Stimulated activated CD8-positive, alpha-beta memory T cell treated with anti-CD3 and anti-CD28 coated beads, Interleukin-4, amount 100 ng/mL, for 1 hour (primary cell): ENCODE data around the gene BTG4.

Experiments used
- DNase-seq, 2 donors: peaks; one replicate each; pipeline ENCODE4 v3.0.0-alpha.2; 2020; ENCODE audit warnings: low read depth in 2 of 2, low spot score in 1 of 2

BTG4 gene

DNA sequence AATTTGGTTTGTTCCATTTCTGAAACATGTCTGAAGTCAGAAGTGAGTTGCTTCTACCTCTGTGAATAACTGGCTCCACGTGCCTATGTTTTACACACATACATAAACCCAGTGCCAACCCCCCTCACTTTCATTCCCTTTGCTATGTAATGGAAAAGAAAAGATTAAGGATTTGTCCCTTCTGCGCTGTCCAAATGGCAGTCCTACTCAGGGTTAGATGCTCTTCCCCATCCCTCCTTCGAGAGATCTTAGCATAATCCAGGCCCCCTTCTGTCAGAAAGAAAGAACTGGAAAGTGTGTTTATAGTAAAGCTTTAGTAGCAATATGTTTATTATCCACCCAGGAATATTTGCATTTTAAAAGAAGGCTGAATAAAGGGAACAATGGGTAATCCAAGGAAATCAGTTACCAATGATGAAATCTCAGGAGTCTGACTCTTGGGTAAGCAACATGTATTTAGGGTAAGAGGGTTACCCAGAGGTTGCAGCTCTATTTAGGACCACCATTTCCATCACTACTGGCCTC, 25.2 kb upstream of the BTG4 start:
- no peak for DNase-seq

DNA sequence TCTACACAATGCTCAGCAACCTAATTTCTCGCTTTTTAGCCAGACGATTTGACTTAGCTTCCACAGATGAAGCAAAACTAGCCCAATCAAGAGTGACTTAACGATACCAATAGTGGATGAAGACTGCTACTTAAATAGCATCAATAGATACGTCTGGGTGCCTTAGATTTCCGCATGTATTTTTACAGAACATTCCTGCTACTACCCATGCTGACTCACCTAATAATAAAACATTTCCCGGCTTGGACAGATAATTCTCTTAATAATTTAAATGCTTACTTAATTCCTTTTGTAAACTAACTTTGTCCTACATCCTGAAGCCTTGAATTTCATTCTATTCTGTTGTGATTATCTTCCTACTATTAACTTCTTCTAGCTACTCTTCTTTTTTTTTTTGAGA, 23.1 kb upstream of the BTG4 start:
- no peak for DNase-seq

DNA sequence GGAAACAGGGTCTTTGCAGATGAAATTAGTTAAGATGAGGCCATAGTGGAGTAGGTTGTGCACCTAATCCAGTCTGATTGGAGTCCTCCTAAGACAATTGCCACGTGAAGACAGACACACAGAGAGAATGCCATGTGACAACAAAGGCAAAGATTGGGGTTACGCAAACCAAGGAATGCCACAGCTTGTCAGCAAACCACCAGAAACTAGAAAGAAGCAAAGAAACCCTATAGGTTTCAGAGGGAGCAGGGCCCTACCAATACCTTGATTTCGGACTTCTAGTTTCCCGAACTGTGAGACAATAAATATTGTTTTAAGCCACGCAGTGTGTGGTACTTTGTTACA, 20.2 kb upstream of the BTG4 start:
- DNase-seq = no peak

DNA sequence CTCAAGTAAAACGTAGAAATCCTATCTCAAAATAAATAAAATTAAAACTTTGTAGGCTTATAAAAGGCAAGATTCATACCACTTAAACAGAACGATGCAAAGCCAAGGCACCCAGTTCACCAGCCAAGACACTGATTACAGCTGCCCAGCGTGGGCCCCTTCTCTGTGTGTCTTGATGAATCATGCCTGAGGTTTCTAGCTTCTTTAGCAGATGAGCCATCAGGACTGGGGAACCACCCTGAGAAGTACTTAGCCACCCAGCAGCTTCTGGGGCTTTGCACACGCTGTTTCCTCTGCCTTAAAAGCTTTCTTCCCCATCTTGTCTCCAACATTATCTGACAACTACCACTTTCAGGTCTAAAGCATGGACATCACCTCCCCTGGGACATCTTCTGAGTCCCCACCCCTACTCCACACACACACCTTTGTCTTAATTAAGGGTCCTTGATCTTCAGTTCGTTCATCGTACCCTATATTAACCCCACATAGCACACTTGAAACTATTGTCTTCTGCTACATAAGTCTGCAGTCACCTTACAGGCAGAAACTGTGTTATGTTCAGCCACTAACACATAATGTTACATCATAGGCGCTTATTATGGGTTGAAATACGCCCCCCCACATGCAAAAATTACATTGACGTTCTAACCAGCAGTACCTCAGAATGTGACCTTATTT, 19.6 kb upstream of the BTG4 start:
- DNase-seq = no peak

DNA sequence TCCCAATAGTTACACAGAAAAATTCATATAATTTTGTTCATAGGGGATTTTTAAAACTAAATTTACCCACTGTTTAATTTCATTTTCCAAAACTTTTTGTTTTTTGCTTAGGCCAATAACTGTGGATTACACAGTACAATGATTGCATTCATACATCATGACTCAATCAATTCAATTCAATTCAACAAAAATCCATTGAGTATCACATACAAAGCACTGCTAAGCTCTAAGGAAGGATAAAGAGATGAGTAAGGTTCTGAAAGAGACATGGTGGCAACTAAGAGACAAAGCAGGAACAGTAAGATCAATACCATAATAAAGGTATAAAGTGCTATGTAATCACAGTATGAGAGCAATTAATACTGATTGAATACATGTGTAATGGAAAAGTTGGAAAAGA, 18.9 kb upstream of the BTG4 start:
- no peak for DNase-seq

DNA sequence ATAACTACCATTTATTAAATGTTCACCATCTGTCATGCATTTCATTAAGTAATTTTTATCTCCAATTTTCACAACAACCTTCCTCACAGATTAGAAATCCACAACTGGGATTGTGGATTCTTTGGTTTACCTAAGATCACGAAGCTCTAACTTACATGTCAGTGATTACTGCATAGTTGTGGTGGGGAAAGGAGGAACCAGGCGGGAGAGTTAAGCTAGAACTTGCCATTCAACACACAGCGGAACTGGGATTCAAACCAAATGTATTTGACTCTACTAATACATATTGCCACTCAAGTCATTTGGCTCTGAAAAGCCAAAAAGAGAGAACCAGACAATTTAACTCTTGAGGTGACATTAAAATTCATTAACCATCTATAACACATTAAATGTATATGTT, 17.9 kb upstream of the BTG4 start:
- no peak for DNase-seq

DNA sequence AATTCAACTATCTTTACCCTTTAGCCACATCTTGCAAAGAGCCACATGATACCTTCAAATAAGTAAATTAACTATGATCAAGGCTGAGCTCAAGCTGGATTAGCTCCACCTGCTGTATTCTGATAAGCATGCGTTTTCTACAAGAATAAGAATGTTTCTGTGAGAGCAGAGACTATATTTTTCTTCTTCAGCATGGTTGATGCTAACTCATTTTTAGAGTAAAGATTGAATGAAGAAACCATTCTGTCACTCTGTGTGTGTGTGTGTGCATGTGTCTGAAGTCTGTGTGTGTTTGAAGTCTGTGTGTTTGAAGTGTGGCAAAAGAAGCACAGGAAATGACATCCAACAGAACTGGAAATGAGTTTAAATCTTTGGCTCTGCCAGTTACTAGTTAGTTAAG, 16.4 kb upstream of the BTG4 start:
- no peak for DNase-seq

DNA sequence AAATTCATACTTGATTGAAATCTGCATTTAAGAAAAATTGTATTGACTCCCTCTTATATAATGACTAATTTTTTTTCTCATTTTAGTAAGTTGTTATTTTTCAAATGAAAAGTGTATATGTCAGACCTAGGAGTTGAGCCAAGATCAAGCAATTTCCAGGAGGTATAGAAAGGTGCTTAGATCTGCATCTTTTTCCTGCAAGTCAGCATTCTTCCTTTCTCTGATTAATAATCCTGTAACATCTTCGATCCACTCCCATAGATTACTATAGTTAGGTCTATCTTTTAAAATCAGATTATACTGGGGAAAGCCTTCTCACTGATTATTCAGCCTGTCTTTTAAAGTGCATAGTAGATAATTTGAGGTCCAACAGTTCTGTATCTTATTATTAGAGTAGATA, 15.1 kb upstream of the BTG4 start:
- no peak for DNase-seq

DNA sequence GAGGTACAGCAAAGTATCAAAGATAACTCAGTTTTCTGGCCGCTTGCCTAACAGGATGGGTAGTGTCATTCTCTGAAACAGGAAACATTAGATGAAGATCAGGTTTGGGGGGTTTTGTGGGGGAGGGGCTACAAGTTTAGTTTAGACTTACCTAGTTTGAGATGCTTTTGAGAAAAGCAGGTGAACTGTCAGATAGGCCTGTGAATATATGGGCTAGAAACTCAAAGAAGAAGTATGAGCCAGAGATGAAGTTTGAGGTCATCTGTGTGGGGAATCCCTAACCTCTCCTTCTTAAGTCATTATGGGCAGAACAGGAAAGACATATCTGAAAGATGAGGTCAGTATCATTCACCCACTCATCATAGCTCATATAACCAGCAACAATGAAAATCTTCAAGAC, 14.3 kb upstream of the BTG4 start:
- DNase-seq = no peak

DNA sequence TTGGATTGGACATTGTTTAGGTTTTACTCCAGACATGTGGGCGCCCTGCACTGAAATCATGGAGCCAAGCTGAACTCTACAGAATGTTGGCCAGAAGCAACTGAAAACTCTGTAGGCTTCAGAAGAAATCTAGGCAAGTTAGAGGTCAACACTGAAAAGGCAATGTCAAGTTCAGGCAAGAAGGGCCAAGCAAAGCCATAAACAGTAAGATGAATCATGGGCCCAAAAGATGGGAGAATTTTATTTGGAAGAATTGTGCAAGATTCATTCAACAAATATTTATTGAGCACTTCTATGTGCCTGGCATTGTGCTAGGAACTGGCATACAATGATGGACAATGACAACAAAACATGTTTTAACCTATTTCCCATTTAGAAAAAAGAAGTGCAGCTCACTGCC, 13.3 kb upstream of the BTG4 start:
- no peak for DNase-seq

DNA sequence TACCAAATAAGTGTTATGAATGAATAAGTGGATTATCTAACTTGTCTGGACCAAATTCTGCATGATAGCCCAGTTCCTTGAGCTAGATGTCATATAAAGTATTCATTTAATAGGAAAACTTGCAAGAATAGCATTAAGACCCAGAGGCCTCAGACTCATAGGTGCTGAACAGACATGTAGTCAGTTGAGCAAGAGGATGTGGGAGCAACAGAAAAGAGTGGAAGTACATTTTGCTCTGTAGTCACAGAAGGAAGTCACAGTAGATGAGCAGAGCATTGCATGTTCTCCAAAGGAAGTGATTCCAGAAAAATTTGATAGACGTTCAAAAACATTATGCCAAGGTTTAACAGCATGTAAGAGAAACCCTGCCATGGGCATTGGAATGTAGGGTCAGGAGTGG, 11.9 kb upstream of the BTG4 start:
- no peak for DNase-seq

DNA sequence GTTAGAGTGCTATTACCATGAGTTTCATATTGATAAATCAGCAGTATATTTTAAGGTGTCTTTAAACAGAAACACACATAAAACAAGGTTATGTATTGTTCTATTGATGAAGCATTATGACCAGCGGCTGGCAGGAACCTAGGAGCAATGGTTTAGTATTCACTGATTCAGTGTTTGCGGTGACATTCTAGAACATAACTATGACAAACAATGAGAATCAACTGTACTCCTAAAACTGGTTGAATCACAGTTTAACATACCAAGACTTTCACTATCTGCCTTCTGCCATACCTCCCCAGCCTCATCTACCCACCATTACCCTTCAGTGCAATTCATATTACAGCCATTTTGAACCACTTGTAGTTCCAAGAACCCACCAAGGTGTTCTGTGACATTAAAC, 11.2 kb upstream of the BTG4 start:
- no peak for DNase-seq

DNA sequence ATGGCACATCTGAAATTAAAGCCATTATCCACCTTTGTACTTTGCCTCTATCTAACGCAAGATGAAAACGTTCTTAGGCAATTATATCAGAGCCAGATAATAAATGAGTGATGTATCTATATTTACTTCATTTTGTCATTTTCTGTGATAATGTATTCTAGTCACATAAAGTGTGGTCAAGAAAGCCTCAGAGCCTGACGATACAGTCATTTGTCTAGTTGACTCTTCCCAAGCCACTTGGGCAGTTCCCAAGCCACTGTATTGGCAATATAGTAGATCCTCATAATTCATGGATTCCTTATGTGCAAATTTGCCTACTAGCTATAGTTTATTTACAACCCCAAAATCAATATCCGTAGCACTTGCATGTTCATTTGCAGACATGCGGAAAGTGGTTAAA, 10.2 kb upstream of the BTG4 start:
- DNase-seq = no peak

DNA sequence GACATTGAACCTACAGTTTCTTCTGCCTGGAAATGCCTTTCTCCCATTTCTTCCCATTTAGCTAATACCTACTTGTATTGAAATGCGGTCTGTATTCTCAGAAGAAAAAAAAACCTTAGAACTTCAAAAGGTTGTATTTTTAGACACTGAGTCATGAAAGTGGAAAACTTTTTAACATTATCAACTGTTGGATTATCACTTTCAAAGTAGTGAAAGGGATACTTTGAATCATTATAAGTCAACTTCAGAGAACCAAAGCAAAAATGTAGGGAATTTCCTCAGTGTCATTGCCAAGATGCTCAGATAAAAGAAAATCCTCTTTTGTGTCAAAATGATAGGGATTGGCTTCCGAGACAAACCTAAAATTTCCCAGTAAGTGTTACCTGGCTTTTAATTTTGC, 8.9 kb upstream of the BTG4 start:
- DNase-seq = no peak

DNA sequence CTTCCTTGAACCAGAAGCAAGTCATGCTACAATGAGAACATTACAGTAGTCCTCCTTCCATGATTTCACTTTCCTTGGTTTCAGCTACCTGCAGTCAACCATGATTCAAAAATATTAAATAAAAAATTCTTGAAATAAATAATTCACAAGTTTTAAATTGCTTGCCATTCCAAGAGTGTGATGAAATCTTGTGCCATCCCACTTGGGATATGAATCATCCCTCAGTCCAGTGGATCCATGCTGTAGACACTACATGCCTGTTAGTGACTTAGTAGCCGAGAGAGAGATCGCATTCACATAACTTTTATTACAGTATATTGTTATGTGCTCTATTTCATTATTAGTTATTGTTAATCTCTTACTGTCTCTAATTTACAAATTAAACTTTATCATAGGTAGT, 8.4 kb upstream of the BTG4 start:
- no peak for DNase-seq

DNA sequence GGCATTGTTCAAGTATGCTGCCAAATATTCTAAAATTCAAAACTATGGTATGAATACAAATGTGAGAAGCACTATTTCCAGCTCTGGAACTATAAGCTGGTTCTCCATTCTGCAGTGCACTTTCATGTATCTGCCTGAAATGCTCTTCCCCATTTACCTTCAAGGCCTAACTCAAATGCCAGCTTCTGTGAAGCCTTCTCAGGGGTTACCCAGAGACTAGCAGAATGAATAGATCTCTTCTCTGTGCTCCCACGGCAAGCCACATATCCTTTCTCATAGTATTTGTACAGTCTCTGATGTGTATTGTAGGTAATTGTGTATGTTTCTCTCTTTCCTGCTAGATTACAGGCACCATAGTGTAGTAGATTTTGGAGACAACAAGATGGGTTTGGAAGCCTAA, 6.5 kb upstream of the BTG4 start:
- DNase-seq = no peak

DNA sequence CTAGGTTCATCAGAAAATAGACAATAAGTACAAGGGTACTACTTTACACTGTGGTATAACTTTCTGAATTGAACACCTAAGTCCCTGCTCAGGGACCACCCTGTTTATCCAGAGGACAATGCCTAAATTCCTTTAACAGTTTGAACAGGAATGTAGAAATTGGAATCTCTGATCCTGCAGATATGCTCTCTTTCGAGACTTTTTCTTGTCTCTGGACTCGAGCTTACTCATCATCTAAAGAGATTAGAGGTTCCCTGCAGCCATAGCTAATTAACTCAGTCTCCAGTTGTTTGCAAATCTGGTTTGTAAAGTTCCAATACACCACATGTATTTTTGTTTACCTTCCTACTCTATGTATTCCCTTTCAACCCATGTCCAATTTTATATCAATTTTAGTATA, 3.4 kb upstream of the BTG4 start:
- DNase-seq = no peak

DNA sequence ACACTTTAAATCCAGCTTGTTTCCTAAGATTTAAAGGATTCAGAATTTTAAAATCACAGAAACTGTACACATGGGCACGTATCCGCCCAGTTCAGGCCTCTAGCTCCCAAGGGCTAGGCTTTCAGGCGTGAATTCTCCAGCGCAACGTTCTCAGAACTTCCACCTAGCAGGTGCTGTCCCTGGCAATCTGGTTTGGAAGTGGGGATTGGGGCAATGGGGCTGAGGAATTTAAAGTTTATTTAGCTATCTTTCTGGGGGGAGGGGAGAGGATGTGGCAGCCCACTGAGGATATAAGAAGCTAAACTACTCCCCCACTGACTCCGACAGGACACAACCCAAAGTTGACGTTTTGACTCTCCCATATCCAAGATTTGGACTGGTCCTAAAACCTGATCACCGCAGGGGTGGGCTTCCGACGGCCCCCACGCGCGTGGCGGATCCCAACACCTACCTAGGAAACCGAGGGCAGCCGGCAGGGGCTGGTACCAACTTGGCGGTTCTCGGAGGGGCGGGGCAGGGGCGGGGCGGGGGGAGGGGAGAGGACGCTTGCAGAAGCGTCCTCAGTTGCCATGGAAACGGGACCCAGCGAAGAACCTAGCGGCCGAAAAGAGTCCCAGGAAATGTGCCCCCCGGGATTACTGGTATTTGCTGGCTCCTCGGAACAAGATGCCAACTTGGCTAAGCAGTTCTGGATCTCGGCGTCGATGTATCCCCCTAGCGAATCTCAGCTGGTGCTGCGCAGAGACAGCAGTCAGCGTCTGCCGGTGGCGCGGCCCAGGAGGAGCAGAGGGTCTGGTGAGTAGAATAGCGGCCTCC, 2.2 kb upstream of the BTG4 start, which contains the start of gene HOATZ:
TSS of gene HOATZ (plus strand) at position 563 of the 816 bp plus-strand sequence. CDS start at position 570, 7 bp downstream.
- no peak for DNase-seq

DNA sequence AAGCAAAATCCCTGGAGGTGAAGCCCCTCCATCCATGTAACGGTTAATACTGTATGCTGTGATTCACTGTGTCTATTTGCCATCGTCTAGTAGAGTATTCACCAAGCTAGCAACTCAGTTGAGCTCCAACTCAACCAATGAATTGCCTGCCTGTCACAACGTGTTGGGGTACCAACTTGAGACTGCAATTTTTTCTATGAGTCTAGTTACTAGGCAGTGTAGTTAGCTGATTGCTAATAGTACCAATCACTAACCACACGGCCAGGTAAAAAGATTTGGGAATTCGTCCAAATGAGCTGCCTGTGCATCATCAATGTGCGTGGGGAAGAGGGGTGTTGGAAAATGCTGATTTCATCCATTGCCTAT, 1.0 kb upstream of the BTG4 start:
- DNase-seq = no peak

DNA sequence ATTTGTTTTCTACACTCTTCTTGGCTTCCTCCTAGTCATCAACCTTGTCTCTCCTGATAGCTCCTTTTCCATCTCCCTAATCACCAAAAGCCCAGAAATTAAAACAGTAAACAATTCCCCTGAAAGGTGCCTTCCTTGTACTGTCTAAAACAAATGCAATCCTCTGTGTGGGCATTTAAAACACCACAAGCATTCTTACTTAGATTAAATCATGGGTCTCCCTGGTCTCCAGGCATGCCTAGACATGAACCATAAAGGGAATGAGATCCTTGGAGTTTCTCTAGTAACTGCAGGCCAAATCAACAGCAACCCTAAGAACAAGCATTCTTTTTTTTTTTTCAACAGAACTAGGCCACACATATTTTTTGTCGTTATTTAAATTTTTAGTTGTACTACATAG, 1.9 kb downstream of the BTG4 start:
- DNase-seq = no peak

DNA sequence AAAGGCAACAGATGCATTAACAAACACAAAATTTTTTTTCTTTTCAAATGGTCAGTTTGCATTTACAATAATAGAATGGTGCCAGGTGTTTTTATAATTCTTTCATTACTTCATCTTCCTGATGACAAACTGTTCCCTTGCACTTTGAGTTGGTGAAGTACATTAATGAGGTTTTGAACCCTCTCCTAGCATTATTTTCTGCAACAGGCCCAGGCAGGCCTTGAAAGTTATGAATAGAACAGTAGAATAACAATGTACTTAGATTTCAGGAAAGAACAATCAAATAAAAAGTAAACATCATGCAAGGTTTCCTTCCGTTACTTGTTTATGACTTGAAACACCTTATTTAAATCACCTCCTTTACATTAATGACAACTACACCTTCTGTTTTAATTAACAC, 9.6 kb downstream of the BTG4 start:
- no peak for DNase-seq

DNA sequence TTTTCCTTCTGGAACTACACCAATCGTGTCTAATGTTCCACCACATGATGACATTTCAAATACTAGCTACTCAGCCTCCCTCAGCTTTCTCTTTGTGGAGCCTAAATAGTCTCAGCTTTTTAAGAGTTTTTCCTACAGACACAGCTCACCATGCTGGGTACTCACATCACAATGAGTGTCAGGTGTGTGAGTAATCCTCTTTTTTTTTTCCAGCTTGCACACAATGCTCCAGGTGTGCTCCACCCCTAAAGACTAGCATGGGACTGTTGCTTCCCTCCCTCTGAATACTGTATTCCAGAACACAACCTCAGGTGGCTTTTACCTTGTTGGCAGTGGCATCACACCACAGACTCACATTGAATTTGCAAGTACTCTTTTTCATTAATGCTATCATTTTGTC, 11.7 kb downstream of the BTG4 start:
- DNase-seq = no peak

DNA sequence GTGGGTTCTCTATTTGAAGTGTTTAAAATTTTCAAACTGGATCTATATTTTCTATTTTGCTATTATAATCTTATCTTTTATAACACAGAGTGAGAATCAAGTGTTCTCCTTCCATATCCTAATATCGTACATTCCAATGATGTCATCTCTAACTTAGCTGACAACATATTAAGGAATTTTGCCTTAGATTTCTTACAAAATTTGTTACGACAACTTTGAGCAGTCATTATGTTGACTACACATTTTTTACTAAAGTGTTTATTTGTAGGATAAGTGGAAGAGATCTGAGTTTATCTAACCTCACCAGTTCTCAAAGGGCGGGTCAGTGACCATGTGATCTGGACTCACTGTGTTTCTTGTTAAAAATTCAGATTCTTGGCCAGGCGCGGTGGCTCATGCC, 12.7 kb downstream of the BTG4 start:
- DNase-seq = no peak
